ENCODE measurements around the gene POLR2I. TPM values are rescaled to one million over a fixed set of nuclear protein-coding genes. Genes with fewer than 3 reads are reported as not detected.

POLR2I gene
- polyA plus RNA-seq, 3 donors: 53.4 to 61.7 (median 55.5) TPM

- no peak for DNase-seq
Measured at GRCh38 chr19:36106991-36107390, 7.7 kb downstream of the POLR2I start.

- DNase-seq: no peak
Measured at GRCh38 chr19:36106441-36106840, 8.2 kb downstream of the POLR2I start.

GRCh38 chr19:36103842-36104552, 10.7 kb downstream of the POLR2I start:
- DNase-seq: no peak

- no peak for DNase-seq
Measured at GRCh38 chr19:36103040-36103626, 11.5 kb downstream of the POLR2I start.

- DNase-seq: no peak
Measured at GRCh38 chr19:36101550-36102327, 12.9 kb downstream of the POLR2I start.

- no peak for DNase-seq
Measured at GRCh38 chr19:36100476-36100875, 14.2 kb downstream of the POLR2I start.

GRCh38 chr19:36099166-36099785, 15.4 kb downstream of the POLR2I start:
- no peak for DNase-seq

- no peak for DNase-seq
Measured at GRCh38 chr19:36097036-36097435, 17.6 kb downstream of the POLR2I start.

GRCh38 chr19:36093687-36094086, 21.0 kb downstream of the POLR2I start:
- no peak for DNase-seq

GRCh38 chr19:36093146-36093662, 21.5 kb downstream of the POLR2I start:
- DNase-seq: no peak

GRCh38 chr19:36092566-36092965, 22.1 kb downstream of the POLR2I start:
- DNase-seq: no peak

- DNase-seq: no peak
Measured at GRCh38 chr19:36090910-36091695, 23.6 kb downstream of the POLR2I start.

- DNase-seq: no peak
Measured at GRCh38 chr19:36089847-36090246, 24.8 kb downstream of the POLR2I start.

- DNase-seq: no peak
Measured at GRCh38 chr19:36086326-36086725, 28.3 kb downstream of the POLR2I start.

- no peak for DNase-seq
Measured at GRCh38 chr19:36084231-36085009, 30.3 kb downstream of the POLR2I start.

- DNase-seq: no peak
Measured at GRCh38 chr19:36082916-36083315, 31.8 kb downstream of the POLR2I start.

GRCh38 chr19:36081894-36082293, 32.8 kb downstream of the POLR2I start:
- no peak for DNase-seq

- DNase-seq: no peak
Measured at GRCh38 chr19:36081385-36081784, 33.3 kb downstream of the POLR2I start.

- no peak for DNase-seq
Measured at GRCh38 chr19:36079389-36079945, 35.2 kb downstream of the POLR2I start.

All from renal pelvis (tissue), 4 donors.